NCI-H748 (cell line): ENCODE measurements around the gene RAD51B.

Experiments
- DNase-seq: peaks from one replicate; lab custom pipeline; 2025; ENCODE audit not compliant: unreplicated experiment; lab: John Stamatoyannopoulos, UW

Gene RAD51B

DNA sequence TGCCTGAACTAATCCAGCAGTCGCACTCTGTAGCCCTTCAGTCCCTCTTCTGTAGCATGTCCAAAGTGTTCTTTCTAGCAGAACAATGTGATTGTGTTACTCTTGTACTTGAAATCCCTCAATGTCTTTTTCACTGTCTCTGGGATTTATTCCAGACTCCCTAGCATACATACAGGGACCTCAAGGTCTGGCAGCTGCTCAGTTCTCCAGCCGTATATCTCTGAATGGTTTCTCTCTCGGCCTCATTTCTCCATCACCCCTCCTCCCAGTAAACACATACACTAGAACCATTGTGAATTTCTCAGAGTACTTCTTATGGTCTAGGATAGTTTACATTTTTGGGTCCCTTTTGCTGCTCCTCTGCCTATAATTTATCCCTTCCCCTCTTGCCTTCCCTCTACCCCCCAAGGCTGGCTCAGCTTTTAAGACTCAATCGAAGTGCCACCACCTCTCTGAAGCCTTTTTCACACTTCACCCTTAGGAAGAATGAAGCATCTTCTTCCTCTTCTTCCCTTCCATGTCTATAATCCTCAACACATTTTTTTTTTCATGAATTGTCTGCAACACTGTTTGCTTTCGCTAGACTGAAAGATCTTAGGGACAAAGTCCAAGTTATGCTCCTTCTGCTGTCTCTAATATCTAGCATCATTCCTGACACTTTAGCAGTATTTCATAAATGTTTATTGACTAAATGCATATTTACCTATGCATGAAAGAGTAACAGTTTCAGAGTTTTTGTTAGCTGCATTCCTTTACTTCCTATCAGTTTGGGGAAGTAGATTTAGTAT is 527.2 kb downstream of the RAD51B start:
- DNase-seq: no peak

- peak; percentile 72 for DNase-seq
These were observed 530.5 kb downstream of the RAD51B start for GRCh38 chr14:68349900-68350629.

- no peak for DNase-seq
These were observed 535.8 kb downstream of the RAD51B start for GRCh38 chr14:68355415-68355814.

DNA sequence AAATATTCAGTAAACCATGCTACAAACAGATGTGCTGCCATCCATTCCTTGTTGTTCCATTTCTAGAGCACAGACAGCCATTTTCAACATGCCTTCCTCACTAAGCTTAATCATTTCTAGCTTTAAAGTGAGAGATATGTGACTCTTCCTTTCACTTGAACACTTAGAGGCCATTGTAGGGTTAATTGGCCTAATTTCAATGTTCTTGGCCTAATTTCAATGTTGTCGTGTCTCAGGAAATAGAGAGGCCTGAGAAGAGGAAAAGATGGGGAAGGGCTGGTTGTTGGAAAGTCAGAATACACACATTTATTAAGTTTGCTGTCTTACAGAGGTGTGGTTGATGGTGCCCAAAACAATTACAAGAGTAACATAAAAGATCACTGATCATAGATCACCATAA is 538.2 kb downstream of the RAD51B start:
- no peak for DNase-seq

DNA sequence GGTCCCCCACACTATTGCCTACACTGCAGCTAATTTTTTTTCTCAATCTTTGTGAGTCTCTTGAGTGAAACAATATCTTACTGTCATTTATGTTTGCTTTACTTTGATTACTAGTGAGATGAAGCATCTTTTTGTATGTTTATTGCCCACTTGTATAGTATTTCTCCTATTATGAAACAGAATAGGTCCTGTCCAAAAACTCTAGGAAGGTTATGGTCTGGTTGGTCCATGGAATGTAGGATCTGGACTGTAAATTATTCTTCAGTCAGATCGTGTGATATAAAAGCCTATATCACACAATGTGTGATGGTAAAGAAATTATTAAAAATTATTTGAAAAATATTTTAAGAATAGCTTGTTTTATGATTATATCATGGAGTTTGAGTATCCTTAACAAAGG is 538.9 kb downstream of the RAD51B start:
- DNase-seq: no peak

DNA sequence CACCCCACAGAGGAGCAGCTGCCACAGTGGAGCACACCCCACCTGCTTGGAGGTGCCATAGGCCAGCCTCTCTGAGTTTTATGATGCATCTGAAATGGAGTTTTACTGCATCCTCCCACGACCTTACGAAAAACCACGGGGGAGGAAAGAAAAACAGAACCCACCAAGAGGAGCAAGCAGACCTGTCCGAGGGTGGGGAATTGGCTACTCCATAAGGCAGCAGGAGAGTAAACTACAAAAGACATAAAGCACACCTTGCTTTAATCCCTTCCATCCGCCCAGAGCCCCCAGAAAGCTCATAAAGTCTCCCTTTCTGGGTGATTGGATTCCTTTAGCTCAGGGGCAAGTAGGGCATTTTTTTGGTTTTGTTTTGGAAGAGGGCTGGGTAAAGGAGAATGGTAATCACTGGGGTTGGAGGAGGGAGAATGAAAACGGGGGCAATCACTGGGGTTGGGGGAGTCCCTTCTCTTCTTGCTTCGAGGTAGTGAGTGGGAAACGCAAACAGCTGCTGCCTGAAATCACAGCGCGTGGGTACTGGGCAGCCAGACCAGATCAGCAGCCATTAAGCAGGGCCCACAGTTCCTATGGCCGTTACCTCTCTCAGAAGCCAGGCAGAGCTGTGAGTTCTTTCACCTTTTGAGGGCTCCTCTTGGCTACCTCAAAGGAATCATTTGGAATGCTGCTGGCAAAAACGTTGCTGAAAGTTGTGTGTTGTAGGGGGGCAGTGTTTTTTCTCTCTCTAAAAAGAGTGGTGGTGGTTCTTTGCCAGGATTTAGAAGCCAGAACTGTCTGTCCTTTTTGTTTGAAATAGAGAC is 539.6 kb downstream of the RAD51B start:
- DNase-seq: no peak

GRCh38 chr14:68359837-68360552 is 540.4 kb downstream of the RAD51B start:
- no peak for DNase-seq

DNA sequence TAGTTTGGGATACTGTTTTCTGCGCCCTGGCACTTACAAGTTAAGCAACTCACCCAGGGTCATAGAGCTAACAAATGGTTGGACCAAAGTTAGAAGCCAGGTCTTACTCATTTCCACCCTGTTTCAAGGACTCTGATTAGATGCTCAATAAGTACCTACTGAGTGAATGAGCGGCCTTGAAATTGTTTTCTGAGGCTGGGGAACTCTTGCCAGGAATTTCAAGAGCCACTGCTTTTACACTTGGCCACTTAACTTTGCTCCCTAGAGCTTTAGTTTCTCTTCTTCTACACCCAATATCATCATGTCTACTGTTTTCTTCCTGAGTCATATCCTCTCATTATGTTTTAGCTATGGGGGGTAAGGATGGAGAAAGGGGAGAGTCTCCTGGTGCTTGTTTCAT is 541.7 kb downstream of the RAD51B start:
- DNase-seq: no peak

DNA sequence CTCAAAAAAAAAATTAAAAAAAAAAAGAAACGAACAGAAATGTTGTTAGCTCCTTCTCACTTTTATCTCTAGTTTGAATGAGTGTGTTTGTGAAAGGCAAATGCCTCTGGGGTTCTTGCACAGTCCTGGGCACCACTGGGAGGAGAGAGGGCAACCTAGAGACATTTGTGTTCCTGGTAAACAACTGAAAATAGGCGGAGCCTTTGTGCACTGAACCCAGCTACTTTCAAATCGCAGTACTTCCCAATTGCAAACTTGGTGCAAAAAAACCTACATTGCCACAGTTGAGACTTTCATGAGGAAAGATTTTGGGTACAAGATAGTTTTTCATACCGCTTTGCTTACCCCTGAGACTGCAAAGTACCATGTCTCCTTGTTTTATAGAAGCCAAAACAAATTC is 543.3 kb downstream of the RAD51B start:
- DNase-seq: no peak

- DNase-seq: peak; percentile 6
These were observed 543.9 kb downstream of the RAD51B start for GRCh38 chr14:68363466-68363842.

DNA sequence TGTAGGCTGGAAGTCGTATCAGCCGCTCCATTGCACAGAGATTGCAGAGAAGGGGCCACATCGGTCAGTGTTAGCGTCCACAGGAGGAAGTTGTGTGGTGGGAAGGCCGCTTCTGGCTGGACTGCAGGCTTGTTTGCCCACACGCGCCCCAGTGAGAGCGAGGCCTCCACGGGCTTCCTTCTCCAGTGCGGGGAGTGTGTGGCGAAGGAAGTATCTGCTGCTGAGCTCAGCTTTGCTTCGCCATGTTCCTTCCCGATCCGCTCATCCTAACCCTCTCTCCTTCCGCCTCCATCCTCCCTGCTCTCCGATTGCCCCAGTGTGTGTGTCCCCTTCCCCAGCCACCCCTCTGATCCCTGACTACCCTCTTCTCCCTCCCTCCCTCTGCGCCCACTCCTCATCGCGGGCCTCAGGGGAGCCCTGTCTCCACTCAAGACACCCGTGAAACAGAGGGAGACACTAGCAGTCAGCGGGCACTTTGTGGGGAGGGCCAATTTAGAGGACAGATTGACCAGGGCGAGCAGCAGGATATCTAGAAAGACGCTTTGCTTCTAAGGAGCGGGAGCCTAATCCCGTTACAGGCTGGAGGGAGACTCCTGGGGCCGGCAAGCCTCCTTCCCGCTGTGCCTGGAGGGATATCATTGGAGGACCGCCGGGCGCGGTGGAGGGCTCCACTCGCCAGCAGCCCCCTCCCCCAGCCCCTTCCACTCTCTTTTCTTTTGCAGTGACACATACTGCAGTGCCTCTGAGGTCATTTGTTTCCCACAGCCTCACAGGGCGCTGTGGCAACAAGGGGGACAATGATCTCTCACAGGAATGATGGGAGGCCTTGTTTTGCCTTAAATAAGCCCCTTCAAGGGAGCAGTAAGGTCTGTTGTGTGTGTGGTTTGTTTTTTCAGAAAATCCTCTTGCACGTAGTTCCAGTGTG is 544.5 kb downstream of the RAD51B start:
- no peak for DNase-seq

GRCh38 chr14:68364792-68365192 is 545.2 kb downstream of the RAD51B start:
- no peak for DNase-seq

DNA sequence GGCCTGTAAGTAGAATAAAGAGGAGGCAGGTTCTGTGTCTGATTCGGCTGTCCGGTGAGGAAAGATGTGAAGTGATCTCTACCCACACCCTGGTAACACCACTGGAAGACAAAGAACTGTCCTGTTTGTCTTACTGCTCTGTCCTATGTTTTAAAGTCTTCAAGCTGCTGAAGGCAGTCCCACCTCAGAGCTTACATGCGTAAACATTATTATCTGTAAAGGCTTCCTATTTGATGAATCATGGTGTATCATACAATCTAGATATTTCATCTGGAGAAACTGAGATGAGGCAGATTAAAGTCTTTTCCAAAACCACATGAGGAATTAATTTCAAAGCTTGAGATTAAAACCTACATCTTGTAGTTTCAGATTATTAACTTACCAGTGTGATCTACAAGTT is 545.6 kb downstream of the RAD51B start:
- DNase-seq: no peak

DNA sequence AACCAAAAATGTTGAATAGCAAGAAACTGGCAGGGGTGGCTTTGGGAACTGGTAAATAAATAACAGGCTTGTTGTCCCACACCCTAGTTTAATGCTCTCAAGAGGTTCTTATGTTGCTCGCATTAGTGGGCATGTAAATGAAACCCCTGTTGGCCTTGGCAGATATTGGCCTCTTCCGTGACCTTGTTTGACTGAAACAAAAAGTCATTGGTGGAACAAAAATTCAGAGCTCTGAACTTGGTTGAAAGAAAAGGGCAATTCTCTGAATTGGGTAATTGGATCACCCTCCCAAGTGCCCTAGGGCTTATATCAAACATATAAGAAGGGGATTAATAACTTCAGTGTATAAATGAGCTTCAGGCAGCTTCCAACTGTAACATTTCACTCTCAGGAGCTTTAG is 547.1 kb downstream of the RAD51B start:
- no peak for DNase-seq

GRCh38 chr14:68367536-68367935 is 548.0 kb downstream of the RAD51B start:
- no peak for DNase-seq

- DNase-seq: no peak
These were observed 549.3 kb downstream of the RAD51B start for GRCh38 chr14:68368850-68369249.

DNA sequence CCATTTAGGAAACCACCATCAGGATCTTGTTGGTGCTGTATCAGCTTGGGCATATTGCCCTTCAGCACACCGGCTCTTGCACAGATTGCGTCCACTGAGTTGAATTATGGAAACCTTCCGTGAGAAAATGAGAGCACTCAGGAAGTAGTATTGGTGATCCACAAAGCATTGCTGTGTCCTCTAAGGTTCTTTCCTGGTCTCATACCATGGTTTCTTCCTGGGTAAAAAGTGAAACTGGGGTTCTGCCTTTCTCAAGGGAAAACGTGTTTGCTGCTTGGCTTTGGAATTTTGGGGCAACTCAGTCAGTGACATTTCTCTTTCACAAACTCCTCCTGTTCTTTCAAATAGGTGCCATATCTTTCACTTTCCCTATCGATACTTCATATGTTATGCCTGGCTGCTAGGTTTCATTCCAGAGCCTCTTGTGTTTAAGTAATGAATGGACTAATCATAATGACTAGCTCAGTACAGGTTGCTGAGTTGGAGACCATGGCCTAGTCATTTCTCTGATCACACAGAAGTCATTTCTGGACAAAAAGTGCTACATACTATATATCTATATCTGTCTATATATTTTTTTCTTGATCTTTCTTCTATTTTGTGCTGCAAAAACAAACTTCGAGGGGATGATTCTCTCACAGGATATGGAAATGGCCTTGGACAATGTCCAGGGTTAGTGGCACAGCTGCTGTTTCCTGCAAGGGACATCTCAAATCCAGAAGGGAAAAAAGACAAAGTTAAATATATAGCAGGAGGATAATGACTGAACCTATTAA is 549.9 kb downstream of the RAD51B start:
- DNase-seq: no peak

DNA sequence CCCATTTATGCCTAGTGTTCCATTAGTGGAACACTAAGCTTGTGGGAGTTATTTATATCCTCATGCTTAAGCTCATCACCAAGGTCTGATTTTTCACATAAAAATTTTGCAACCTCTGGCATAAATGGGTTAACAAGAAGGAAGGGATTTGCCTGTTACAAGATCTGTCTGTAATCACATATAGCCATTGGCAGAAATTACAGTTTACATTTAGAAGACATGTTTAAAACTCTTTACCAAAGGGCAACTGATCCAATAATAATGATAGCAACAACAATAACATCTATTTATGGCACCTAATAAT is 550.4 kb downstream of the RAD51B start:
- no peak for DNase-seq

DNA sequence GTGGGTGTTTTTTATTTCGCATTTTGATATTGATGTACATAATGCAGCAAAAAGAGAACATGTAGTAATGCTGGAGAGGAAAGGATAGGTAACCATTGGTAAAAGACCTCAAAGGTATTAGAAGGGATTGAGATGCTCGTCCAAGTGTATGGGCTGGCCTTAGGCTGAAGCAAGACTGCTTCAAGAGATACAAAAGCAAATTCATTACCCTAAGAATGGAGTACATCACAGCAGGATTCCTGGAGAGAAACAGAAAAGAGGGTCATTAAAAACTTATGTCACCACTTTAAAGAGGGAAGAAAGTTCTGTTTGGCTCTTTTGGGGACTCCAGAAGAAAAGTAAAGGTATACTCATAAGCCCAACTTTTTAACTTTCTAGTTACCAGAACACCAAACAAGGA is 552.8 kb downstream of the RAD51B start:
- DNase-seq: no peak
